IMR-90 (cell line): ENCODE data around the gene RIC8A. TPM values are rescaled to one million over a fixed set of nuclear protein-coding genes. Genes with fewer than 3 reads are reported as not detected.

Source experiments
- ATAC-seq: fragments of 200-7000 bp; cut with Tn5 transposase; 2 replicates; pipeline ENCODE4 v1.9.1; 2020; ENCODE audit warnings: low read depth, mild to moderate bottlenecking, moderate library complexity
- BruUV-seq: library from RNA; stranded (reverse); fragments of 400-500 nt; replicated peaks from 2 replicates; lab custom pipeline; 2021; lab: Mats Ljungman, UMichigan
- CTCF ChIA-PET: fragments of 300-600 bp; formaldehyde crosslinking; extraction: SDS; loops from one replicate; lab custom pipeline; 2021; ENCODE audit warnings: antibody characterized with exemption; lab: Yijun Ruan, JAX
- POLR2A ChIA-PET: fragments of 300-600 bp; sonication (Branson Sonifier 250); formaldehyde crosslinking; loops from one replicate; lab custom pipeline; 2022; ENCODE audit warnings: antibody characterized with exemption; ENCODE audit not compliant: unreplicated experiment; lab: Charles Lee
- DNase-seq: peaks from one replicate; pipeline ENCODE4 v3.0.0; 2013
- H2AFZ ChIP-seq: replicated peaks from 2 replicates; pipeline ENCODE3; 2013; ENCODE audit warnings: low read length, mild to moderate bottlenecking; ENCODE audit not compliant: poor library complexity
- H2AK5ac ChIP-seq: 2 replicates; pipeline ENCODE4 v1.6.1; 2013; ENCODE audit warnings: low read depth, low read length, inconsistent platforms
- H2AK9ac ChIP-seq: replicated peaks from 2 replicates; pipeline ENCODE3; 2013; ENCODE audit warnings: mild to moderate bottlenecking, low read depth, low read length, moderate library complexity; ENCODE audit not compliant: poor library complexity
- H2BK120ac ChIP-seq: 2 replicates; pipeline ENCODE4 v1.6.1; 2013; ENCODE audit warnings: low read depth, low read length, inconsistent platforms
- H2BK15ac ChIP-seq: 3 replicates; pipeline ENCODE4 v1.6.1; 2013; ENCODE audit warnings: low read depth, low read length, inconsistent platforms
- H2BK20ac ChIP-seq: 2 replicates; pipeline ENCODE4 v1.6.1; 2013; ENCODE audit warnings: low read depth, mild to moderate bottlenecking, inconsistent platforms, low read length, moderate library complexity
- H2BK5ac ChIP-seq: 2 replicates; pipeline ENCODE4 v1.6.1; 2013; ENCODE audit warnings: mild to moderate bottlenecking, low read depth, low read length, inconsistent platforms; ENCODE audit not compliant: poor library complexity, severe bottlenecking
- H3K14ac ChIP-seq: replicated peaks from 2 replicates; pipeline ENCODE4 v1.6.1; 2013; ENCODE audit warnings: low read depth, low read length, inconsistent platforms
- H3K18ac ChIP-seq: 2 replicates; pipeline ENCODE4 v1.6.1; 2013; ENCODE audit warnings: low read depth, low read length, control low read depth
- H3K23ac ChIP-seq: 2 replicates; pipeline ENCODE4 v1.6.1; 2013; ENCODE audit warnings: low read depth, low read length, inconsistent platforms
- H3K27ac ChIP-seq: 2 replicates; pipeline ENCODE4 v1.5.1; 2013; ENCODE audit warnings: mild to moderate bottlenecking, control low read depth, low read length; ENCODE audit not compliant: insufficient read depth
- H3K27me3 ChIP-seq: 2 replicates; pipeline ENCODE4 v1.6.1; 2013; ENCODE audit warnings: low read length; ENCODE audit not compliant: control insufficient read depth, insufficient read depth
- H3K36me3 ChIP-seq: 2 replicates; pipeline ENCODE4 v1.6.1; 2013; ENCODE audit warnings: low read length, mixed read lengths; ENCODE audit not compliant: control insufficient read depth, insufficient read depth
- H3K4ac ChIP-seq: 2 replicates; pipeline ENCODE4 v1.6.1; 2013; ENCODE audit warnings: low read depth, low read length, inconsistent platforms
- H3K4me1 ChIP-seq: 2 replicates; pipeline ENCODE4 v1.6.1; 2013; ENCODE audit warnings: low read length, mixed read lengths; ENCODE audit not compliant: control insufficient read depth, insufficient read depth
- H3K4me2 ChIP-seq: 2 replicates; pipeline ENCODE4 v1.6.1; 2013; ENCODE audit warnings: low read depth, mild to moderate bottlenecking, control low read depth, low read length, moderate library complexity
- H3K4me3 ChIP-seq: 2 replicates; pipeline ENCODE4 v1.5.1; 2013; ENCODE audit warnings: low read depth, mild to moderate bottlenecking, control low read depth, low read length, moderate library complexity; ENCODE audit not compliant: insufficient read depth
- H3K56ac ChIP-seq: 2 replicates; pipeline ENCODE4 v1.6.1; 2013; ENCODE audit warnings: low read length, inconsistent platforms; ENCODE audit not compliant: insufficient read depth; ENCODE audit errors: extremely low read depth
- H3K79me1 ChIP-seq, 2 experiments: 2 replicates each; pipeline ENCODE4 v1.6.1; 2013; ENCODE audit warnings: low read length in 2 of 2, inconsistent platforms in 1 of 2, low read depth in 1 of 2
- H3K9ac ChIP-seq: 2 replicates; pipeline ENCODE4 v1.6.1; 2013; ENCODE audit warnings: low read depth, low read length, control low read depth
- H3K9me1 ChIP-seq: 2 replicates; pipeline ENCODE4 v1.6.1; 2013; ENCODE audit warnings: low read length, inconsistent platforms; ENCODE audit not compliant: insufficient read depth
- H3K9me3 ChIP-seq: 2 replicates; pipeline ENCODE4 v1.6.1; 2013; ENCODE audit warnings: low read length; ENCODE audit not compliant: control insufficient read depth, insufficient read depth
- H4K20me1 ChIP-seq: 2 replicates; pipeline ENCODE4 v1.6.1; 2013; ENCODE audit warnings: low read length, inconsistent platforms; ENCODE audit not compliant: insufficient read depth
- H4K5ac ChIP-seq: 2 replicates; pipeline ENCODE4 v1.6.1; 2013; ENCODE audit warnings: mild to moderate bottlenecking, low read depth, low read length, control low read depth
- H4K8ac ChIP-seq, 2 experiments: 2 replicates each; pipeline ENCODE4 v1.6.1; 2013; ENCODE audit warnings: low read depth in 2 of 2, low read length in 2 of 2, control low read depth in 1 of 2, inconsistent platforms in 1 of 2
- H4K91ac ChIP-seq: 2 replicates; pipeline ENCODE4 v1.6.1; 2013; ENCODE audit warnings: low read depth, low read length, inconsistent platforms; ENCODE audit not compliant: insufficient read depth
- BHLHE40 ChIP-seq: fragments of 150-350 bp; IDR thresholded peaks from 2 replicates; pipeline ENCODE4 v1.6.1; 2016; ENCODE audit warnings: mild to moderate bottlenecking, low read depth, low read length
- CEBPB ChIP-seq: IDR thresholded peaks from 2 replicates; pipeline ENCODE4 v1.6.1; 2012; ENCODE audit warnings: low read depth, low read length, improper control_type of control experiment
- ELK1 ChIP-seq: fragments of 150-350 bp; IDR thresholded peaks from 2 replicates; pipeline ENCODE4 v1.6.1; 2016; ENCODE audit warnings: low read depth, mild to moderate bottlenecking, low read length, moderate library complexity, borderline replicate concordance
- MAZ ChIP-seq: IDR thresholded peaks from 2 replicates; pipeline ENCODE4 v1.6.1; 2012; ENCODE audit warnings: low read depth, mild to moderate bottlenecking, low read length, improper control_type of control experiment, moderate library complexity, borderline replicate concordance
- MXI1 ChIP-seq: IDR thresholded peaks from 2 replicates; pipeline ENCODE4 v1.6.1; 2012; ENCODE audit warnings: low read depth, mild to moderate bottlenecking, low read length, moderate library complexity, borderline replicate concordance
- POLR2A ChIP-seq: IDR thresholded peaks from 2 replicates; pipeline ENCODE4 v1.6.1; 2012; ENCODE audit warnings: mild to moderate bottlenecking, low read depth, low read length
- USF2 ChIP-seq: fragments of 150-350 bp; IDR thresholded peaks from 2 replicates; pipeline ENCODE4 v1.6.1; 2017; ENCODE audit warnings: mild to moderate bottlenecking, antibody characterized with exemption, low read length, low read depth
- WGBS, 2 experiments: methylation state at CpG; one replicate each; pipeline versions ENCODE4 v1.1.5 to v1.1.7; 2013; ENCODE audit warnings: missing lambda C conversion rate in 2 of 2; ENCODE audit not compliant: insufficient read length in 1 of 2; ENCODE audit errors: extremely low coverage in 2 of 2; 5-methylcytosine and 5-hydroxymethylcytosine counted together
- dilution Hi-C: fragments of 300-500 bp; cut with HindIII; formaldehyde crosslinking; loops from one replicate; pipeline ENCODE4 v1.14.3; 2018; ENCODE audit warnings: low sequenced_read_pairs; ENCODE audit not compliant: unreplicated experiment
- in situ Hi-C: fragments of 300-500 bp; cut with MboI; formaldehyde crosslinking; loops from 3 replicates; pipeline ENCODE4 v1.14.3; 2019; ENCODE audit warnings: low sequenced_read_pairs, inconsistent platforms, mixed read lengths
- intact Hi-C: fragments of 100-400 bp; cut with micrococcal nuclease; formaldehyde crosslinking; loops from 2 replicates; pipeline ENCODE4 v1.10.0; 2022
- polyA plus RNA-seq, 3 experiments: library from polyadenylated mRNA; depleted of rRNA; stranded (reverse); fragments of >200 nt; gene quantifications; 2 replicates each; pipeline ENCODE4 v1.2.3, GENCODE V29; 2012; ENCODE audit warnings: low replicate concordance in 1 of 3
- total RNA-seq: library from RNA; depleted of rRNA; stranded (reverse); fragments of >200 nt; gene quantifications from 2 replicates; pipeline ENCODE4 v1.2.3, GENCODE V29; 2012

RIC8A gene
- total and polyA plus RNA-seq, 2 of the 4 experiments (the other 2 are of a cell fraction): 129 to 188 TPM

GRCh38 chr11:199004-199581 lies 8.4 kb upstream of the RIC8A start:
- no peak overlapping the region for H3K4ac ChIP-seq
- 80% methylated on average over 4 of the region's 13 CpGs; no CpG with 5 or more reads in 1 of the 2 experiments for WGBS, 2 experiments
- in situ Hi-C loops: no loop called here

More at GRCh38 chr11:199004-199581, 8.4 kb upstream of the RIC8A start:
- peaks cover 32% of the 10 kb centered on the region for H4K20me1 ChIP-seq
- no peak overlapping the region for H2BK20ac ChIP-seq
- ChIA-PET CTCF (no interaction called here), POLR2A (interaction anchor here (0.6 kb wide), 1 partner anchor 31 kb away, joined by 3 read pairs; no protein-coding TSS in a partner anchor)
- H3K27me3 ChIP-seq: no peaks in the 10 kb centered on the region
- BruUV-seq: no TSS peak
- H4K8ac ChIP-seq: no peak overlapping the region
- no peak overlapping the region for H4K5ac ChIP-seq
- DNase-seq (no peak), ATAC-seq (no peak; the same call in 1 of the 2 replicates)
- H3K14ac ChIP-seq: no peak overlapping the region
- no peak overlapping the region for H2BK120ac ChIP-seq
- dilution Hi-C loops: no loop called here
- H2AFZ ChIP-seq: no peak overlapping the region
- H2AK9ac ChIP-seq: no peak overlapping the region
- intact Hi-C loops: no loop called here
- no peak overlapping the region for H3K9ac ChIP-seq
- TF ChIP-seq ELK1 (no peak), CEBPB (no peak), MAZ (no peak), BHLHE40 (no peak), USF2 (no peak), MXI1 (no peak), POLR2A (no peak)
- no peak overlapping the region for H2BK5ac ChIP-seq
- no peaks in the 10 kb centered on the region for H3K4me1 ChIP-seq
- H3K36me3 ChIP-seq: peaks cover 28% of the 10 kb centered on the region
- no peak overlapping the region for H3K23ac ChIP-seq
- no peak overlapping the region for H3K4me3 ChIP-seq
- peaks cover 12 to 39% of the 10 kb centered on the region in 2 experiments; a peak in 3 of 4 replicates for H3K79me1 ChIP-seq
- no peak overlapping the region for H2AK5ac ChIP-seq
- H3K18ac ChIP-seq: no peak overlapping the region
- H3K9me3 ChIP-seq: no peaks in the 10 kb centered on the region
- no peak overlapping the region for H3K4me2 ChIP-seq
- H3K27ac ChIP-seq: no peak overlapping the region
- peaks cover 20% of the 10 kb centered on the region for H3K9me1 ChIP-seq
- no peak overlapping the region for H3K56ac ChIP-seq
- no peak overlapping the region for H4K91ac ChIP-seq
- H2BK15ac ChIP-seq: no peak overlapping the region
